NCI-H345 treated with DMSO at 0.1 percent for 48 hours (cell line): ENCODE measurements around the gene AGAP1.
A peak's percentile ranks its signal among the peaks of the same experiment; 100 is the strongest.

ENCODE experiments used
- DNase-seq: peaks from one replicate; lab custom pipeline; 2025; ENCODE audit not compliant: unreplicated experiment; lab: John Stamatoyannopoulos, UW

AGAP1 gene

DNA sequence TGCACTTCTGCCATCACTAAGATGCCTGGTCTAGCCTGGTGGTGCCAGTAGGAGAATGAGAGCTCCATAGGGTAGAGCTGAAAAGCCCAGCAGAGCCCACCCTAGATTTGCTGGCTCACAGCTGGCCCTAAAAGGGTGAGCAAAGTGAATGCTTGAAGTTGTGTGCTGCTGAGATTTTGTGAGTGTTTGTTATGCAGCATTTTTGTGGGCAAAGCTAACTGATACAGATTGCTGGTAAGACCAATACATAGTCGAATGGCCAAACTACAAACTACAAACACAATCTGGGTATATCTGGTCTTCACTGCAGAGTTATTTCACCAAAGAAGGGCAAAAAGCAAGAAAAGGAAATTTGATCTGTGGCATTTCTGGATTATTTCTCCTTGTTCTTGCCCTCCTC lies 7.1 kb upstream of the AGAP1 start:
- DNase-seq, result no peak

DNA sequence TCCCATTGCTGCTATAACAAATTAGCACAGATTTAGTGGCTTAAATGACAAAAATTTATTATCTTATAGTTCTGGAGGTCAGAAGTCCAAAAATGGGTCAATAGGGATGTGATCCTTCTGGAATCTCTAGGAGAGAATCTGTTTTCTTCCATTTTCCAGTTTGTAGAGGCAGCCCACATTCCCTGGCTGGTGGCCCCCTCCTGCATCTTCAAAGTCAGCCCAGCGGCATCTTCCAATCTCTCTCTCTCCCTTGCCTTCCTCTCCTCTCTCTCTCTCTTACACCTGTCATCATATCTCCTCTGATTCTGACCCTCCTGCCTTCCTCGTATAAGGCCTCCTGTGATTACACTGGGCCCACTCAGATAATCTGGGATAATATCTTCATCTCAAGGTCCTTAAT lies 3.9 kb upstream of the AGAP1 start:
- DNase-seq, result no peak

DNA sequence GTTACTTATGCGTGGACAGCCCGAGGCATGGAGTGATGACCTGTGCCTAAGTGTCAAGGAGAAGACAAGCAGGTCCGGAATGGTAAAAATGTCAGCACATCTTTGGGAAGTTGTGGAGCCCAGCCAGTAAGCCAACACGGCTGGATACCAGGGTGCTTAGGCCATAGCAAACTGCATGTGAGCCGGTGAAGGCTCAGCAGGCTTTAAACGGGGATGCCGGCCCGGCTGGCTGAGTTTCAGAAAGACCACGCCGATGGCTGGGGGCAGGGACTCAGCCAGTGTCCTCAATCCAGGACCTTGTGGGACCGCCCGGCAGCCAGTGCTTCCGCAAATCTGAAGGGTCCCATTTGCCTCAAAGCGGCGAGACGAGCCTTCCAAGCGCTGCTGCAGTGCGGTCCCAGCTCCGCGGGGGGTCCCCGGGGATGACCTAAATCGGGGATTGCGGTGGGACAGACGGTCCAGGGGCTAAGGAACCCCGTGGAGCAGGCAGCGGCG lies 946 bp upstream of the AGAP1 start:
- no peak for DNase-seq

DNA sequence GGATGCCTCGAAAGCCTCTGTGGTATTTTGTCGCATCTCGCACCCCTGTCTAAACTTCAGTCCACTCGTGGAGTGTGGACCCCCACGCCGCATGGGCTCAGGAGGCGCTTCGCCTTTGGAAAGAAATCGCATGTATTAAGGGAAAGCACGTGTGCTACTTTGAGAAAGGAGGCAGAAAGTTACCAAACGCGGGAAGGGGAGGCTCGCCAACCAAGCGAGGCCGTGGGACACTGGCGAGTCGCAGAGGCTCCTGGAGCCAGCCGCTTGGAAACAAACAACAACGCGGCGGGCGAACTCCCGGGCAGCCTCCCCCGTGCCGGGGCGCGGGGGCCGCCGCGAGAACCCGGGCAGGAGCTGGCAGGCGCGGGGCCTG lies 455 bp upstream of the AGAP1 start:
- DNase-seq, result no peak

DNA sequence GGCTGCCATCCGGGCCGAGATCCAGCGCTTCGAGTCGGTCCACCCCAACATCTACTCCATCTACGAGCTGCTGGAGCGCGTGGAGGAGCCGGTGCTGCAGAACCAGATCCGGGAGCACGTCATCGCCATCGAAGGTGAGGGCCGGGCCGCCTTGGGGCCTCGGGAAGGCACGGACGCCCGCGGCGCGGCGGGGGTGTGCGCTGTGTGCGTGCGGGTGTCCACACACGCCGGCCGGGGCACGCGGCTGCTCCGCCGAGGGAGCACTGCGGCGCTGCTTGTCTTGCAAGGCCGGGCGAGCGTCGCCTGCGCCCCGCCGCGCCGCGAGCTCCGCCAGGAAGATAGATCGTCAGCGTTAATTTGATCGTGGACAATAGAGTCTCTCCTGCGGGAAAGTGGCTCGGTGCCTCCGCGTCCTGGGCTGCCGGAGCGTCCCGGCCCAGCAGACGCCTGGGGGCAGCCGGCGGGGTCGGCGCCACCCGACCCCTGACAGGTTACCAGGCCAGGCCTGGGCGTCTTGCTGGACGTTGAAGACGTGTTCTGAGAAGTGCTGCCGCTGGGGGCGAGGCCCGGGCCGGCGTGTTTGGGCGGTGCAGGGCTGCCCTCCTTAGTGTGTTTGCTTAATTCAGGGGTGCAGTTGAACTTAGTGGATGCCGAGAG lies 1.0 kb downstream of the AGAP1 start:
- no peak for DNase-seq

DNA sequence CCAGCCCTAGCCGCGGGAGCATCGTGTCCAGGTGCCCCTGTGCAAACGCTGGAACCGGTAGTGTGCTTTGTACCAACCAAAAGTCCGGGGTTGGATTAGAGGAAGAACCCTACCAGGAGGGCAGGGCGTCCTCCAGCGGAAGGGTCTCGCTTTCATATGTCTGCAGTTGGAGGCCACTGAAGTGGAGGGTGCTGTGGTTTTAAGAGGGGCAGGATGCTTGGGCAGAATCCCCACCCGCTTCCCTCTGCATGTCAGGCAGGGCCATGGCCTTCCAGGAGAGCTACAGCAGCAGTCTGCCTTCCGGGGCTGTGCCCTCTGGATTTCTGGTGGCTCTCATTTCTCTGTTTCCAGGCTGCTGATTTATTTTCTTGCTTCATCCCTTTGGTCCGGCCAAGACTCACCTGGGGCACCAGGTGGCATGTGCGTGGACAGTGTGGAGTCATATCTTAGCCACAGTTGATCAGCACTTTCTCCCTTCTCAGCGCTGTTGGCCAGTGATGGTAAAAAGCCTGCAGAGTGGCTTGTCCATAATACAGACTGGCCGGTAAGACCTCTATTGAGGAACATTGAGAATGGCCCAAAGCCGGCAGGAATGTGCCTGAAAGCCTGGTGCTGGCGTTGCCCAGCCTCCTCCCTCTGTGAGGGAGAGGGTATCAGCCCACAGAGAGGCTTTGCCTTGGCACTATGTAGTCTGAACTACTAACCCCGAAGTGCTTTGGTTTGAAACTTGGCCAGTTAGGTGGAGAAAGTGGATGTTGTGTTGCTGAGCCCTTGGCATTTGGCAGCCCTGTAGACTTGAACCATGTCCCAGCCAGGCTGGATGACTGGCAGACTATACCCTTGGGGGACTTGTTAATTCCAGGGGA lies 1.8 kb downstream of the AGAP1 start:
- peak; percentile 9 for DNase-seq

DNA sequence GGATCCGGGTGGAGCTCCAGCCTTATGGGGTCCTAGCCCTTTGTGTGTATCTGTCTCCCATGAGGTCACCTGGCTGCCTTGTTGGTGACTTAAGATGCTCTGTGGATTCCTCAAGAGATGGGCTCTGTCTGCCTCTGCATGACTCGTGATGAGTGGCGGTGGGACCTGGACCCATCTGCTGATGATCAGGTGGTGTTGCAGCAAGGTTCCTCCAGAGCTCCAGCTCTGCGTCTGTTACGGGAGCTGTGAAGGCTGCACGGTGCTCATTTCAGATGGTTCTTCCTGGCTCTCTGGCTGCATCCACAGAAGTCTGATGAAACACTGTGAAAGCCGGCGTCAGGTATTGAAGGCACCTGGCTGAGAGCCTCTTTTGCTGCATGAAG lies 2.4 kb downstream of the AGAP1 start:
- peak; percentile 12 for DNase-seq

DNA sequence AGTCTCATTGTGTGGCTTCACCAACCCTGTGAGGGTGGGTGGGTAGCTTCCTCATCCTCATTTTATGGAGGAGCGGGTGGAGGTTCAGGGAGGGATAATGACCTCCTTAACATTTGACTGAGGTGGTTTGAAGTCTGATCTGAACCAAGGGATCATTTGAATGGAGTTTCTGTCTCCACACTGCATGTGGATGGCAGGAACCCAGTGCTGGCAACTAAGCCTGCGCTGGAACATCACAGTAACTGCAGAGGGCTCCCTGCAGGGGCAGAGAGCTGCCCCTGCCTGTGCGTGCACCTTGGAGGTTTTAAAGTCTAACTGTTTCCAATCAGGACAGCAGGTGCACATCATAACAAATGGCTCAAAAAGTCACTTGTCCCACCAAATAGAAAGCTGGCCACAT lies 3.3 kb downstream of the AGAP1 start:
- no peak for DNase-seq

DNA sequence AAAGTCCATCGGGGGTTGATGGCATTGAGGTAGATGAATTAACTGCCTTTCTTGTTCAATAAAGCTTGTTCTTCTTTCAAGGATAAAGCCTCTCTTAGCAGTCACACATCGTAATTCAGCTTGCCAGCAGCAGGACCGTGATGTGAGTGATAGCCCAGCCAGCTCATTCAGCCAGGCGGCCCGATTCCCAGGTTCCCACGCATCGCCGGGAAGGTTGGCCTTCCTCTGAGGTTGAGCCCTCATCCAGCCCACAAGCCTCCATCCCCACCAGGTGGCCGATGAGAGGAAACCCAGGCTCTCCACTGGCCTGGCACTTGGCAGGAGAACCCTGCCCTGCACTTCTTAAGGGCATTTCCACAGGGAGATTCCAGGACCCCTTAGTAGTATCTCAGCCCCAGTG lies 4.7 kb downstream of the AGAP1 start:
- DNase-seq, result no peak

DNA sequence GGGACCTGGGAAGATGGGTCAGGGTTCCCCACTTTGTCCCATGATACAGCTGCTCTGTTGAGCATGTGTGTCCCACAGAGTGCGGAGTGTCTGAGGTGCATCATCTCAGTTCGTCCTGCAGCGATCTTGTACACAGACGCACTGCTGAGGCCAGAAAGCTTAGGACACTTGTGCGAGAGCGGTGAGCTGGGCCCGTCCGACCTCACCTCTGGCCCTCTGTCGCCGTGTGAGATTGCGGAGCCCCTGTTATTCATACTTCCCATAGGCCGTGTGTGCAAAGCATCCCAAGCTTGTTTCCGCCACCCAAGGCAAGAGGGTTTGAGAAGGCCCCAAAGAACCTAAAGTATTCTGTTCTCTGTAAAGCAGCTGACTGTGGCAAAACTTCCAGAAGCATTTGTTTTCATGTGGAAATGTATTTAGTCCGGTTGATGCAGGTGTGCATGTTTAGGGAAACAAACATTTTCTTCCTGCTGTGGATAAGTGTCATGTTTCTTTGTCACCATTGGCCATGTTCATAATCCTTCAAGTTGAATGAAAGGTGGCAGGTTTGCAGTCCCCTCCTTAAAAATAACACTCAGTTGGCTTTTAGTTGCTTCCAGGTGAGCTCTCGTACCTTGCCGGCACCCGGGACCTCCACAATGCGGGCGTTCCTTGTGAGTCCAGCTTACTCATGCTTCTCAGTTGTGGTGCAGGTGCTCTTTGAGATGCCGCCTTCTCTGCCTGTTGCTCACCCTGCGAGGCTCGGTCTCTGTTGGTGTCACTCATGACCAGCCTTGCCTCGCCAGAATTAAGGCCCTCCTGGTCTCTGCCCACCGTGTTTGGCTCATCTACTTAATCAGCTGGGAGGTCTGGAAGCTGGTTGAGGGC lies 5.3 kb downstream of the AGAP1 start:
- no peak for DNase-seq

DNA sequence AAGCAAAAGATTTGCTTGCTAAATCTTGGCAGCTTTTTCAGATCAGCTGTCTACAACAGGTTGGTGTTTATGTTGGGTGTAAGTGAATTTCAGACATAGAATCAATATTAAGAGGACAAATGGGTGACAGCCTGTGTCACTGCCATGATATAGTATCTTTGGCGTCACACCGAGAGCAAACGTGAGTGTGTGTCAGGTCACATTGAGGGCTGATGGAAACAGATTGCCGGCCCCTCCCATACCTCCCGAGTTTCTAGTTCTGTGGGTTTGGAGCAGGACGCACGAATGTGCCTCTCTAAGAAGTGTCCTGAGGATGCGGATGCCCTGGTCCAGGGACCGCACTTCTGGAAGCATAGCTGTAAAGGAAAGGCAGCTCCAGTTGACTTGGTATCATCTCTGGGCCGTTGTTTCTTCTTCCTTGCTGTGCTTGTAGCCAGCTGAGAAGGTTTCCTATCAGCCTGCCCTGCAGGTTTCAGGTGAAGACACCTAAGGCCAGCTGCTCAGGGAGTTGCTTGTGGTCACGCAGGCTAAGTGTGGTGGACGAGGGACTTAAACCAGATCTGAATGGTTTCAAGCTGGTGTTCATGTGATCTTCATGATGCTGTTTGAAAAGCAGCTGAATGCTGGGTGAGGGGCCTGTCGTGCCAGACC lies 6.4 kb downstream of the AGAP1 start:
- DNase-seq, result no peak

DNA sequence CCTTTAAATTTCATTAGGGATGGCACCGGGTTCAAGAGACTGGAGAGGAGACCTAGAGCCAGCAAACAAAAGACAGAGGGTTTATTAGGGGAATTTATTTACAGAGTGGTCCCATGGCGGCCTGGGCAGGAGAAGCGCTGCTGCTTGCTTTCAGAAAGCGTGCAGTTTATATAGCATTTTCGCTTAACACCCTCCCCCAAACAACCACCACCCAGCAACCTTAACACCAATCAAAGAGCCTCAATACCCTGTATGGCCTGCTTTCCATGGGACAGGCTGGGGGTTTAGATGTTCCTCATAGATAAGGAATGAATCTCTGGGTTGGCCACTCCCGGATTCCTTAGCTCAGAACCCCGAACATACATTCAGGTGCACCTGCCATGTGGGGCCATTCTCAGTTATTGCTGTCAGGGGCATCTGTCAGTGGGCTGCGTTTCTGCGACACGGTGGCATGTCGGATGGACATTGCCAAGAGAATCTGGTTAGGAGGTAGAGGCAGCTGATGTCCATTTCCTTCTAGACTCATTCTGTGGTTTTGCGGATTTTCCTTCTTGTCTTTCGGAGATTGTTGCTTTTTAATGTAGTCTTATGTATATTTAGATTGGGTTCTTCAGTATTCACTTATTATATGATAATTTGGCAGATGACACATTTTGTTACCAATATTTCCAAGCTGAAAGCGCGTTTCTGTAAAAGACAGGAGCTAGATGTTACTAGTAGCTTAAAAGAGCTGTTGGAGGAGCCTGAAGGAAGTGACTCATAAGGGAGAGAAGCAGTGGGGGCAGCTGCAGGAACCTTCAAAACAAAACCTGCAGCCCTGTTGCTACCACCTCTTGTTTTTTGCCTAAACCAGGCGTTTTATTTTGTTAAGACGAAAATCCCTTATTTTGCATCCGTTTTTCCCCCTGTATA lies 7.2 kb downstream of the AGAP1 start:
- DNase-seq, result no peak

DNA sequence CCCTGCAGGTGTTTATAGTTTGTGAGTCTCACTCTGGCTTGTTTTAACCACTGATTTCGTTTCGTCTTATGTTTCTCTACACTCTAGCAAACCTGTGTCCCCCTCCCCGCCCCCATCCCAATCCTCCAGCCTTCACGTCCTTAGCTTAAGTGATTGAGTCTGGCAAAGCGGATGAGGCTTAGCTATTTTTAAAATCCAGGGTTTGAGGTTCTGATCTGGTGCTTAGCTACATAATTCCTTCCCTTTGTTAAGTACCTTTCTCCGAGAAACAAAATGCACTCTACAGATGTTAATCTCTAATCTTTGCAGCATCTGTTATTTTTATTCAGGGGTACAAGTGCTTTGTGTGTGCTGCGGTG lies 7.8 kb downstream of the AGAP1 start:
- DNase-seq, result no peak

DNA sequence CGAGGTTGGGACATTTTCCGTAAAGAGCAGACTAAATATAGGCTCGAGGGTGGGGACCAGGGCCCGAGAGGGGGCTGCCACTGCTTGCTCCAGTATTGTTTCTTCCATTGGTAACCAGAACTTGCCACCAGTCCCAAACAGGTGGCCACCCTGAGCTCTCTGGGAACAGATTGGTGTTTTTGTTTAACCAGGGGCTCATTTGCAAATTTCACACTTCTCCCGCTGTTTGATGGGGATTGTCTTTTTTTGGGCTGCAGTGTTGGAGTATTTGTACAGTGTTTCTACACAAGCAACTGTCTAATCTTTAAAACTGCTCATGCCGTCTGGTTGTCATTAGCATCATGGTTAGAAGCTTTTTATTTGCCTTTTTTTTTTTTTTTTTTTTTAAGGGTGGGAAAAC lies 8.5 kb downstream of the AGAP1 start:
- DNase-seq, result peak; percentile 80

DNA sequence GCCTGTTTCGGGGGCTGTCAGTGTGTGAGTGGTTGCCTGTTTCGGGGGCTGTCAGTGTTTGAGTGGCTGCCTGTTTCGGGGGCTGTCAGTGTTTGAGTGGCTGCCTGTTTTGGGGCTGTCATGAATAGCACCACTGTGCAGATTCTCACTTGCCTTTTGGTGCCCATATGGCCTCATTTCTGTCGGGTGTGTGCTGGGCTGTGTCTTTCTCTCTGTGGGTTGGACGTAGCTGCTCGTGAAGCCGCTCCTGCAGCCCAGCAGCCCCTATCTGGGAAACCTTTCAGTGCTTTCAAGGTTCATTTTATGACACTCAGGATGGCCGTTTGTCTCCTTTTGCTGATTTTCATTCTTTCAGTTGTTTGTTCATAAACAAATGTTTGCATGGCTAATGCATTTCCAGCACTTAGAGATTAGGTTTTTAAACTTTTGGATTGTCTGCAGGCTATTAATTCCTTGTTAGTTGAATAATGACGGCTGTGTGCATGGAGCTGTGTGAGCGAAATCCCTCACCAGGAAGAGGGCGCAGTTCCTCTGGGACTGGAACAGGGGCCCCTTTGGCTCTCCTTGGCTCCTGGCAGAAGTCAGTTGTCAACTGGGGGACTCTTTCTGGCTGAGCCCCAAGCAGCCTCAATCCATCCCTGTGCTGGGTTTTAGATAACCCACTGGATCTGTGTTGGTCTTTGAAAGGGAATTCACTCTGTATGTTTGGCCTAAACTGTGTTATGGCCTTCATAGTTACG lies 10.8 kb downstream of the AGAP1 start:
- DNase-seq, result no peak

DNA sequence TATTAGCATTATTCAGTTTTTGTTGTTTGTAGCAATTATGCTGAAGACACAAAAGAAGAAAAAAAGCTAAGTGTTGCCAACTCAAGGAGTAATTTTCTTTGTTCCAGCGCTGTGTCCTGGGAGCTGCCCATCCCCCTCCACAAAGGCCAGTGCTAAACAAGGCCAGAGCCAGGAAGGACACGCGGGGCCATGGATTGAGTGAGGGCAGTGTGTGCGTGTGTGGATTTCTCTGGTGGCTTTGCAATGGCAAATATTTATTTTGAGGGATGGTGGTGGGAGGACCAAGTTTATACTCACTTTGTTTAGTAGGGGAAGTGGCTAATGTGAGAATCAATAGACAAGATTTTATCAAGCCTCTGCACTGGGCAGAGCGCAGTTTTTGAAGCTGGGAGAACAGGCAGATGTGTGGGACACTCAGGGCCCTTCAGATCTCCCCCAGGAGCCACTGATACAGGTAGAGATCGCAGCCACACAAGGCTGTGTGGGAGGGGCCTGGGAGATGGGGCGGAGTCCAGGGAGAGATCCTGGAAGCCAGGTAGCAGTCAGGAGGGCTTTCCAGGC lies 11.4 kb downstream of the AGAP1 start:
- no peak for DNase-seq

DNA sequence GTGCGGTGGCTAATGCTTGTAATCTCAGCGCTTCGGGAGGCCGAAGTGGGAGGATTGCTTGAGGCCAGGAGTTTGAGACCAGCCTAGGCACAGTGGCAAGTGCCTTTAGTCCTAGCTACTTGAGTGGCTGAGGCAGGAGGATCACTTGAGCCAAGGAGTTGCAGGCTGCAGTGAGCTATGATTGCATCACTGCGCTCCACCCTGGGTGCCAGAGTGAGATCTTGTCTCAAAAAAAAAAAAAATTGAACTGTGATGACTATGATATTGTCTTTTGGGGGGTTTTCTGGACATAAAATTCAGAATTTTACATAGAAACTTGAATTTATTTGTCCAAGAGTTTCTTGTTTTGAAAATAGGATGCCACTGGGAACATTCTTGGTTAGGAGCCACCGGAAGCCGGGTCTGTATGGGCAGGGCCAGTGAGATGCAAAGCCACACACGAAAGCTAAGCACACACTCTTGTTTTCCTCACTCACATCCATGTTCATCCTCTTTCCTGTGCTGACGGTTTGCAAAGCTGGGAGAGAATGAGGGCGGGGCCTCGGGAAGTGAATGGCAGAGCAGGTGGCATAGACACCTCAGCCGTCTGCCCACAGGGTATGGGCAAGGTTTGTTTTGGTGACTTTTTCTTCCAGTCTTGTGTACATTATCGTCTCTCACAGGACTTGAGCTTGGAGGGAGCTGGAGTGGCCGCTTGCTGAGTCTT lies 12.6 kb downstream of the AGAP1 start:
- DNase-seq, result peak; percentile 92

DNA sequence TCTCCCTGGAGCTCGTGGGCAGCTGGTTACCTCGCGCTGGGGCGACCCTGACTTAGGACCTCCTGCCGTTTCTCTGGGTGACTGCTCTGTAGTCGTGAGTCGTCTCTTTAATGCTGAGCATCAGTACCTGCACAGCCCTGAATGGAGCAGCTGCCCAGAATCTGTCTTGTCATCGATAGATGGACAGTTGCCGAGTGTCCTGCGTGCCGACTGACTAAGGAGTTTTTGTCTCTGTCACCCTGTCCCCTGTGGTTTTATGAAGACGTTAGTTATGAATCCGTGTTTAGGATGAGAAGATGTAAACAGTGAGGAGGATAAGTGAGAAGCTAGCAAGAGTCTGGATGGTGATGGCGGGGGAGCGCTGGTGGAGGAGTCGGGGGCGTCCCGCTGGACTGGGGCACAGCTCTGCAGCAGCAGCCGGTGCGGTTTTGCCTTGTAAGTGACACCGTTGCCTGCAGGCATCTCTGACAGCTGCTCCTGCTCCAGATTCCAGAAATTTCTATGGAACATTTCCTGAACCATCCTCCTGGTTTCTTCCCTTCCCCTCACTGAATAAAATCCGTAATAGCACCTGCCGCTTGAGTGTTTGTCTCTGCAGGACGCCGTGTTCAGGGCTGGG lies 13.3 kb downstream of the AGAP1 start:
- peak; percentile 80 for DNase-seq
